ENCODE data around the gene CDC16.

GRCh38 chr13:114213980-114214379 lies 20.7 kb upstream of the CDC16 start:
- TF ChIP-seq, protein P1, sequence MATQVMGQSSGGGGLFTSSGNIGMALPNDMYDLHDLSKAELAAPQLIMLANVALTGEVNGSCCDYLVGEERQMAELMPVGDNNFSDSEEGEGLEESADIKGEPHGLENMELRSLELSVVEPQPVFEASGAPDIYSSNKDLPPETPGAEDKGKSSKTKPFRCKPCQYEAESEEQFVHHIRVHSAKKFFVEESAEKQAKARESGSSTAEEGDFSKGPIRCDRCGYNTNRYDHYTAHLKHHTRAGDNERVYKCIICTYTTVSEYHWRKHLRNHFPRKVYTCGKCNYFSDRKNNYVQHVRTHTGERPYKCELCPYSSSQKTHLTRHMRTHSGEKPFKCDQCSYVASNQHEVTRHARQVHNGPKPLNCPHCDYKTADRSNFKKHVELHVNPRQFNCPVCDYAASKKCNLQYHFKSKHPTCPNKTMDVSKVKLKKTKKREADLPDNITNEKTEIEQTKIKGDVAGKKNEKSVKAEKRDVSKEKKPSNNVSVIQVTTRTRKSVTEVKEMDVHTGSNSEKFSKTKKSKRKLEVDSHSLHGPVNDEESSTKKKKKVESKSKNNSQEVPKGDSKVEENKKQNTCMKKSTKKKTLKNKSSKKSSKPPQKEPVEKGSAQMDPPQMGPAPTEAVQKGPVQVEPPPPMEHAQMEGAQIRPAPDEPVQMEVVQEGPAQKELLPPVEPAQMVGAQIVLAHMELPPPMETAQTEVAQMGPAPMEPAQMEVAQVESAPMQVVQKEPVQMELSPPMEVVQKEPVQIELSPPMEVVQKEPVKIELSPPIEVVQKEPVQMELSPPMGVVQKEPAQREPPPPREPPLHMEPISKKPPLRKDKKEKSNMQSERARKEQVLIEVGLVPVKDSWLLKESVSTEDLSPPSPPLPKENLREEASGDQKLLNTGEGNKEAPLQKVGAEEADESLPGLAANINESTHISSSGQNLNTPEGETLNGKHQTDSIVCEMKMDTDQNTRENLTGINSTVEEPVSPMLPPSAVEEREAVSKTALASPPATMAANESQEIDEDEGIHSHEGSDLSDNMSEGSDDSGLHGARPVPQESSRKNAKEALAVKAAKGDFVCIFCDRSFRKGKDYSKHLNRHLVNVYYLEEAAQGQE (IDR thresholded peaks at IDR 0.05; ENCODE audit: insufficient replicate concordance, low read depth), result no peak
- TF ChIP-seq CTCF (IDR thresholded peaks at IDR 0.05; ENCODE audit: insufficient read depth, low read length), result no peak

All from HL-60 (cell line).